Measurements from ENCODE around the gene PGAP6.
"Not testable (repeated sequence)": the region's sequence is repeated elsewhere in the genome, so short reads cannot be mapped to it uniquely, and the experiment has no call there.

PGAP6 gene

DNA sequence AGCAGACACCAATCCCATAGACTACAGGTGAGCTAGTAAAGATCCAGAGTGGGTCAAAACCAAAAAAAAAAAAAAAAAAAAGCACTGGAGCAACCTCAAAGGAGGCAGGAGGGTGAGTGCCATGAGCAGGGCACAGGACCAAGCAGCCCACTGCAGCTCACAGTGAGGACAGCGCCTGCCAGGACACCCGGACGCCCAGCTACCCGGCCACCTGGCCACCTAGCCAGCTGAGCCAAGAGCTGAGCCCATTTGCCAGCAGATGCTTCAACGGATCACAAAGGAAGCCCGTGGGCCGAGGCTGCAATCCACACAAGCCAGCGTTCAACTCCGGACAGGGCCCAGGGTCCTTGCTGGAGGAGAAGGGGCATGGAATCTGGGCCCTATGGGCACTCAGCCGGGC, 44.3 kb downstream of the PGAP6 start:
- no peak overlapping the region for H3K4me3 ChIP-seq (ENCODE audit: control insufficient read depth, low read depth, low read length)
- TF ChIP-seq, protein P1, sequence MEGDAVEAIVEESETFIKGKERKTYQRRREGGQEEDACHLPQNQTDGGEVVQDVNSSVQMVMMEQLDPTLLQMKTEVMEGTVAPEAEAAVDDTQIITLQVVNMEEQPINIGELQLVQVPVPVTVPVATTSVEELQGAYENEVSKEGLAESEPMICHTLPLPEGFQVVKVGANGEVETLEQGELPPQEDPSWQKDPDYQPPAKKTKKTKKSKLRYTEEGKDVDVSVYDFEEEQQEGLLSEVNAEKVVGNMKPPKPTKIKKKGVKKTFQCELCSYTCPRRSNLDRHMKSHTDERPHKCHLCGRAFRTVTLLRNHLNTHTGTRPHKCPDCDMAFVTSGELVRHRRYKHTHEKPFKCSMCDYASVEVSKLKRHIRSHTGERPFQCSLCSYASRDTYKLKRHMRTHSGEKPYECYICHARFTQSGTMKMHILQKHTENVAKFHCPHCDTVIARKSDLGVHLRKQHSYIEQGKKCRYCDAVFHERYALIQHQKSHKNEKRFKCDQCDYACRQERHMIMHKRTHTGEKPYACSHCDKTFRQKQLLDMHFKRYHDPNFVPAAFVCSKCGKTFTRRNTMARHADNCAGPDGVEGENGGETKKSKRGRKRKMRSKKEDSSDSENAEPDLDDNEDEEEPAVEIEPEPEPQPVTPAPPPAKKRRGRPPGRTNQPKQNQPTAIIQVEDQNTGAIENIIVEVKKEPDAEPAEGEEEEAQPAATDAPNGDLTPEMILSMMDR (IDR thresholded peaks at IDR 0.05; ENCODE audit: control insufficient read depth, insufficient read depth, low read depth, low read length, missing control alignments): no peak
- no peak for DNase-seq (ENCODE audit: low read depth)

DNA sequence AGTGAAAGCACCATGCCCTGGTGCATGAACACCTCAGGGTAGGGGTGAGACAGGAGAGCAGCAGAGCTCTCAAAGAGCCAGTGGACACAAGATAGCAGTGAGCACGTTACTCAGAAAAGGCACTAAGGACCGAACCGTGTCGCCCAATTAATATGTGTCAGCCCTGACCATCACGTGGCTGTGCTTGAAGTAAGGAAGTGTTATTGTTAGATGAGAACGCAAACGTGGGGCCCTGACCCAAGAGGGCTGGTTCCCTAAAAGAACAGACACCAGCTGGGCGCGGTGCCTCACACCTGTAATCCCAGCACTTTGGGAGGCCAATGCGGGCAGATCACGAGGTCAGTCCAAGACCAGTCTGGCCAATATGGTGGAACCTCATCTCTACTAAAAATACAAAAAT, 45.5 kb downstream of the PGAP6 start:
- TF ChIP-seq, protein P1 (IDR thresholded peaks at IDR 0.05; ENCODE audit: control insufficient read depth, insufficient read depth, low read depth, low read length, missing control alignments): no peak
- H3K4me3 ChIP-seq (ENCODE audit: control insufficient read depth, low read depth, low read length): no peak overlapping the region

DNA sequence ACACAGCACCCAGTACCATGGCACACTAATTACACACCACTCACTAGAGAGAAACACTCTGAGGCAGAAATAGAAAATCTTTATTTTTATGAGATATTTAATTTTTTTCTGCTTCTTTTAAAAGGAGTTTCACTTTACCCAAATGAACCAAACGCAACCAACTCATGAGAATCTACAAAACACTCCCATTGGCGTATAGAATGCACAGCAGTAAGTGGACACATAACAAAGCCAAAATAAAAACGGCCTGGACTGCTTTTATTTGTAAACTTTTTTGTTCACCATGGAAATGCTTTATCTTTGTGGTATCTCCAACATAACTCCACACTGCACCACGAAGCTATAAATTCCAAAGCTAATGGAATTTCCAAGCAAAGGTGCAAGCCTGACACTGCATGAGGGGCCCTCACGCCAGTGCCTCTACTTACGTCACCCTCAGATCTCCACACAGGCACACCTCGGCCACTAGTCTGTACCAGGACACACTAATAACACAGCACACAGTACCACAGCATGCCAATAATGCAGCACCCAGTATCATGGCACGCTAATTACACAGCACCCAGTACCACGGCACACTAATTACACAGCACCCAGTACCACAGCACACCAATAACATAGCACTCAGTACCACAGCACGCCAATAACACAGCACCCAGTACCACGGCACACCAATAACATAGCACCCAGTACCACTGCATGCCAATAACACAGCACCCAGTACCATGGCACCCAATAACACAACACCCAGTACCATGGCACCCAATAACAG, 46.7 kb downstream of the PGAP6 start:
- DNase-seq (ENCODE audit: low read depth); H3K4me3 ChIP-seq (ENCODE audit: control insufficient read depth, low read depth, low read length): not testable (repeated sequence)

More for the DNA sequence above, 45.5 kb downstream of the PGAP6 start:
- no peak for DNase-seq (ENCODE audit: low read depth)

DNA sequence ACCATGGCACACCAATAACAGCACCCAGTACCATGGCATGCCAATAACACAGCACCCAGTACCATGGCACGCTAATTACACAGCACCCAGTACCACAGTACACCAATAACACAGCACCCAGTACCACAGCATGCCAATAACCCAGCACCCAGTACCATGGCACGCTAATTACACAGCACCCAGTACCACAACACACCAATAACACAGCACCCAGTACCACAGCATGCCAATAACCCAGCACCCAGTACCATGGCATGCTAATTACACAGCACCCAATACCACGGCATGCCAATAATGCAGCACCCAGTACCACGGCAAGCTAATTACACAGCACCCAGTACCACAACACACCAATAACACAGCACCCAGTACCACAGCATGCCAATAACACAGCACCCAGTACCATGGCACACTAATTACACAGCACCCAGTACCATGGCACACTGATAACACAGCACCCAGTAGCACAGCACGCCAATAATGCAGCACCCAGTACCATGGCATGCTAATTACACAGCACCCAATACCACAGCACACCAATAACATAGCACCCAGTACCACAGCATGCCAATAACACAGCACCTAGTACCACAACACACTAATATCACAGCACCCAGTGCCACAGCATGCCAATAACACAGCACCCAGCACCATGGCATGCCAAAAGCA, 47.5 kb downstream of the PGAP6 start:
- not testable (repeated sequence) for DNase-seq (ENCODE audit: low read depth)

DNA sequence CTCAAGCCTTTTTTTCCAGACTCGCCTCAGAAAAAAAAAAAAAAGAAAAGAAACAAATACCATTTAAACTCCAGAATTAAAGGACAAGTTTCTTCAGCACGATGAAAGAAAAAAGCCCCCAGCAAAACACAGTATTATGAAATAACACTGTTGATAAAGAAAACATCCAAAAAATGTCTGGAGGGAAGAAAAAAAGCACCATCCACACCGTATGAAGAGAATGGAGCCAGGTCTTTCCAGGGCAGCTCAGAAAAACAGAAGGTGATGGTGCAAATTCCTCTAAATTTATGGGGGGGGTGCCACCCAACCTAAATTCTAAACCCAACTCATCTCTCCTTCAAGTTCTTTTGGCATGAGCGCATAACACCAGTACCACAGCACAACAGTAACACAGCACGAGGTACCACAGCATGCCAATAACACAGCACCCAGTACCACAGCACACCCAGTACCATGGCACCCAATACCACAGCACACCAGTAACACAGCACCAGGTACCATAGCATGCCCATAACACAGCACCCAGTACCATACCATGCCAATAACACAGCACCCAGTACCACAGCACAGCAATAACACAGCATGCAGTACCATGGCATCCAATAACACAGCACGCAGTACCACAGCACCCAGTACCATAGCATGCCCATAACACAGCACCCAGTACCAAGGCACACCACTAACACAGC, 48.2 kb downstream of the PGAP6 start:
- H3K4me3 ChIP-seq (ENCODE audit: control insufficient read depth, low read depth, low read length): no peak overlapping the region
- DNase-seq (ENCODE audit: low read depth): no peak
- TF ChIP-seq, protein P1 (IDR thresholded peaks at IDR 0.05; ENCODE audit: control insufficient read depth, insufficient read depth, low read depth, low read length, missing control alignments): no peak

More for the DNA sequence above, 47.5 kb downstream of the PGAP6 start:
- not testable (repeated sequence) for H3K4me3 ChIP-seq (ENCODE audit: control insufficient read depth, low read depth, low read length)

DNA sequence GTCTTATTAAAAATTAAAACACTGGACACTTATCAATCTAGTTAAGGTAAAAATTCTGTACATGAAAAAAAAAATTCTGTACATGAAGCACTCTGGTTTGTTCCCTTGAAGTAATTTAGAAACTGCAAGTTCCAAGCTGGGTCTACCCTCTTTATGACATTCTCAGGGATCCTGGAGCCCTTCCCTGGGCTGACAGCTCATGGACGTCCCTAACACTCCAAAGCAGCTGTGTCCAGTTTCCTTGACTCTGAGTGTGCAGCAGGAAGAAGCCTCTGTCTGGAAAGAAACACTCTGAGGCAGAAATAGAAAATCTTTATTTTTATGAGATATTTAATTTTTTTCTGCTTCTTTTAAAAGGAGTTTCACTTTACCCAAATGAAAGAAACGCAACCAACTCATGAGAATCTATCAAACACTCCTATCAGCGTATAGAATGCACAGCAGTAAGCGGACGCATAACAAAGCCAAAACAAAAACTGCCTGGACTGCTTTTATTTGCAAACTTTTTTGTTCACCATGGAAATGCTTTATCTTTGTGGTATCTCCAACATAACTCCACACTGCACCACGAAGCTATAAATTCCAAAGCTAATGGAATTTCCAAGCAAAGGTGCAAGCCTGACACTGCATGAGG, 50.5 kb downstream of the PGAP6 start:
- not testable (repeated sequence) for DNase-seq (ENCODE audit: low read depth); H3K4me3 ChIP-seq (ENCODE audit: control insufficient read depth, low read depth, low read length)

DNA sequence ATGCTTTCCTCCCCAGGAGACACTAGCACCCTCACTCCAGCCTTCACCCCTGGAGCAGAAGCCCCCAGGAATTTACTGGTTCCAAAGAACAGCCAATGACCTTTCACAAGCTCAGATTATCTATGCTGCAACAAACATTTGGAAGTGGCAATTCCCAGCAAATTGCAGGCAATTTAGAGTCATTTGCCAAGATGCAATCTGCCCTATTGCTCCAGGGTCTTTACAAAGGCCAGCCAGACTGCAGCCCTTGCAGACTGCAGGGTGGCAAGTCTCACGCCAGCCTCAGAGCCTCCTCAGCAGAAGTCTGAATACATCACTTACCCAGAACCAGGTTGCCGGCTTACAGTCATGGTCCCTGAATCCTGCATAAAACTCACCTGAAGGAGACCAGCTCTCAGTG, 51.0 kb downstream of the PGAP6 start:
- TF ChIP-seq, protein P1 (IDR thresholded peaks at IDR 0.05; ENCODE audit: control insufficient read depth, insufficient read depth, low read depth, low read length, missing control alignments): no peak
- no peak for DNase-seq (ENCODE audit: low read depth)

More for the DNA sequence above, 51.0 kb downstream of the PGAP6 start:
- H3K4me3 ChIP-seq (ENCODE audit: control insufficient read depth, low read depth, low read length): no peak overlapping the region
